ENCODE results near the gene ATP8A2. TPM values are rescaled to one million over a fixed set of nuclear protein-coding genes. Genes with fewer than 3 reads are reported as not detected.
"Not testable (repeated sequence)": the region's sequence is repeated elsewhere in the genome, so short reads cannot be mapped to it uniquely, and the experiment has no call there.

The ATP8A2 gene
- total RNA-seq, 1 donor from 2014 or later = 0.27 TPM

DNA sequence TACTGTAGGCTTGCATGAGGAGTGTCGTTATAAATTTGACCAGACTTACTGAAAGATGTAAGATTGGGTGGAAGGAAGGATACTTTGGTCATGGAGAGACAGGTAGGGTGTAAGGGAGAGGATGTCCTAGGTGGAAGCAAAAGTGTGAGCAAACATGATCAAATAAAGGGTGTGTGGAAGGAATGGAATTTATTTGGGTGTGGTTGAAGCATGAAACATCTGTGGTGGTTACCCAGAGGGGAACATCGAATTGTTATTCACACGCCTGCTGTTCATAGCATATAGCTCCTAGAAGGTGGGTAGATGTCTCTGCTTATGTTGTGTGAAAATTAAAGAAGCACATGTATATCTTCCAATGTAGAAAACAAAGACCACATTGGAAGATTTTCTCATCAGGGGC is 157.7 kb downstream of the ATP8A2 start:
- no peaks in the 10 kb centered on the region for H3K4me1 ChIP-seq
- H3K4me3 ChIP-seq = no peak overlapping the region
- TF ChIP-seq, protein P1, sequence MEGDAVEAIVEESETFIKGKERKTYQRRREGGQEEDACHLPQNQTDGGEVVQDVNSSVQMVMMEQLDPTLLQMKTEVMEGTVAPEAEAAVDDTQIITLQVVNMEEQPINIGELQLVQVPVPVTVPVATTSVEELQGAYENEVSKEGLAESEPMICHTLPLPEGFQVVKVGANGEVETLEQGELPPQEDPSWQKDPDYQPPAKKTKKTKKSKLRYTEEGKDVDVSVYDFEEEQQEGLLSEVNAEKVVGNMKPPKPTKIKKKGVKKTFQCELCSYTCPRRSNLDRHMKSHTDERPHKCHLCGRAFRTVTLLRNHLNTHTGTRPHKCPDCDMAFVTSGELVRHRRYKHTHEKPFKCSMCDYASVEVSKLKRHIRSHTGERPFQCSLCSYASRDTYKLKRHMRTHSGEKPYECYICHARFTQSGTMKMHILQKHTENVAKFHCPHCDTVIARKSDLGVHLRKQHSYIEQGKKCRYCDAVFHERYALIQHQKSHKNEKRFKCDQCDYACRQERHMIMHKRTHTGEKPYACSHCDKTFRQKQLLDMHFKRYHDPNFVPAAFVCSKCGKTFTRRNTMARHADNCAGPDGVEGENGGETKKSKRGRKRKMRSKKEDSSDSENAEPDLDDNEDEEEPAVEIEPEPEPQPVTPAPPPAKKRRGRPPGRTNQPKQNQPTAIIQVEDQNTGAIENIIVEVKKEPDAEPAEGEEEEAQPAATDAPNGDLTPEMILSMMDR (IDR thresholded peaks at IDR 0.05; ENCODE audit: borderline replicate concordance) = no peak
- peaks cover 24% of the 10 kb centered on the region for H3K9me3 ChIP-seq (replicated peaks)
- peaks cover 12% of the 10 kb centered on the region for H3K27me3 ChIP-seq (ENCODE audit: low read depth)
- no peak for DNase-seq
- H3K36me3 ChIP-seq = no peaks in the 10 kb centered on the region
- intact Hi-C loops (cut with micrococcal nuclease) = no loop called here
- no peak overlapping the region for H3K27ac ChIP-seq (replicated peaks)

DNA sequence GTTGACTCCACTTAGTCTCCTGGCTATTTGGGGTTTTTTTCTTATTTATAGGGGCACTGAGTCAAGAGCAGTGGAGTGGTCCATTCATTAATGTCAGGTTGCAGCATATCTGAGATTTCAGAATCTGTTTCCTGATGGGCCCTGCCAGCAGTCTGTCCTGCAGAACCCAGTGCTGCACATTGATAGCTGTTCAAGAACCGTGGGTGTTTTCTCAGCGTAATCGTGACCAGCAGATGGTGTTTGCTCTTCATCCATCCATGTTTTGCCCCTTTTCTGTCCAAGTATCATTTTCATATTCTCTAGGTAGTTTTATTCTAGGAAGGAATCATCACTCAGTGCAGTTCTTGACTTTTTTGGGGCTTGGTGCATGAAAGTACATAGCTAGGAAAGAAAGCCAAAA is 166.5 kb downstream of the ATP8A2 start:
- intact Hi-C loops (cut with micrococcal nuclease) = no loop called here
- Histone ChIP-seq H3K36me3 (no peaks in the 10 kb centered on the region), H3K27me3 (ENCODE audit: low read depth) (peaks cover 8% of the 10 kb centered on the region), H3K27ac (replicated peaks) (no peak overlapping the region), H3K4me3 (no peak overlapping the region), H3K9me3 (replicated peaks) (no peaks in the 10 kb centered on the region), H3K4me1 (no peaks in the 10 kb centered on the region)
- DNase-seq = no peak
- TF ChIP-seq, protein P1 (IDR thresholded peaks at IDR 0.05; ENCODE audit: borderline replicate concordance) = no peak

DNA sequence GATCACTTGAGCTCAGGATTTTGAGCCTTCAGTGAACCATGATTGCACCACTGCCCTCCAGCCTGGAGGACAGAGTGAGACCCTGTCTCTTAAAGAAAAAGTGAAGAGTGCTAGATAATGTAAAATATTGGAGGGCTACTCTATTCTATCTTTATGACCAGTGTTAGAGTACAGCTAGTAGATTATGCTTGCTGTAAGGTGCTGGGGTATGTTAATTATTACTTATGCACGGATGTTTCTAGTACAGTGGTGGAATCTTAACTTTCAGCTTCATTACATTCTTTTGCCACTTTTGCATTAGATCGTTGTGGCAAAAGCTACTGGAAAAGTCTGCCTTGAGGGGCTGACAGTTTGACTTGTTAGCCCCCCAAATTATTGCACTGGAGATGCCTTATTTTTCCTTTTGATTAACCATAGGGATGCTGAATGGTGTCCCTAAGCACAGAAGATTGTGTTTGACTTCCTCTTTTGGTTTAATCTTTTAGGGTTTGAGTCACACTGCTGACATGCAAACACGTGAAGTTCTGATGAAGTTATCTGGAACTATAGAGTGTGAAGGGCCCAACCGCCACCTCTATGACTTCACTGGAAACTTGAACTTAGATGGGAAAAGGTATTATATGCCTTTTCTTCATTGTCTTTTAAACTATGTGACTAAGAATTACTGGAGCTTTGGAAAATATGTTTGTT is 169.8 kb downstream of the ATP8A2 start:
- Histone ChIP-seq H3K36me3 (no peaks in the 10 kb centered on the region), H3K27ac (replicated peaks) (no peak overlapping the region), H3K9me3 (replicated peaks) (no peaks in the 10 kb centered on the region), H3K4me1 (no peaks in the 10 kb centered on the region), H3K27me3 (ENCODE audit: low read depth) (peaks cover 8% of the 10 kb centered on the region), H3K4me3 (no peak overlapping the region)
- intact Hi-C loops (cut with micrococcal nuclease) = no loop called here
- TF ChIP-seq, protein P1 (IDR thresholded peaks at IDR 0.05; ENCODE audit: borderline replicate concordance) = no peak
- DNase-seq = no peak

DNA sequence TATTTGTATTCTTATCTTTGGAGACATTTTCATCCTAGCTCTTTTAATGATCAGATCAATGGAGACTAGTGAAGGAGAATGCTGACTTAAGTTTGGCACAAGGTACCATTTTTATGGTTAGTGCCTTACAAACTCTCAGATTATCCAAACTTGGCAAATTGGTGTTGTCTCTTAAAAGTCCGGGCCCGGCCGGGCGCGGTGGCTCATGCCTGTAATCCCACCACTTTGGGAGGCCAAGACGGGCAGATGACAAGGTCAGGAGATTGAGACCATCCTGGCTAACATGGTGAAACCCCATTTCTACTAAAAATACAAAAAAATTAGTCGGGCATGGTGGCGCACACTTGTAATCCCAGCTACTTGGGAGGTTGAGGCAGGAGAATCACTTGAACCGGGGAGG is 177.2 kb downstream of the ATP8A2 start:
- H3K9me3 ChIP-seq (replicated peaks); H3K36me3 ChIP-seq; DNase-seq; H3K4me1 ChIP-seq; intact Hi-C loops (cut with micrococcal nuclease); H3K27ac ChIP-seq (replicated peaks); H3K4me3 ChIP-seq: not testable (repeated sequence)
- peaks cover 13% of the 10 kb centered on the region for H3K27me3 ChIP-seq (ENCODE audit: low read depth)

DNA sequence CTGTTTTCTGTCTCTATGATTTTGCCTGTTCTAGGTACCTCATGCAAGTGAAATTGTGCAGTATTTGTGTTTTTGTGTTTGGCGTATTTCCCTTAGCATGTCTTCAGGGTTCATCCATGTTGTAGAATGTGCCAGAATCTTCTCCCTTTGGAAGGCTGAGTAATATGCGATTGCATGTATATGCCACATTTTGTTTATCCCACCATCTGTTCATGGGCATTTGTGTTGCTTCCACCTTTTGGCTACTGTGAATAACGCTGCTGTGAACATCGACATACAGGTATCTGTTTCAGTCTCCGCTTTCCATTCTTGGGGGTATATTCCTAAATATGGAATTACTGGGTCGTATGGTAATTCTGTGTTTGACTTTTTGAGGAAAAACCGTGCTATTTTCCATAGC is 190.0 kb downstream of the ATP8A2 start:
- no peak for DNase-seq
- Histone ChIP-seq H3K36me3 (no peaks in the 10 kb centered on the region), H3K4me3 (no peak overlapping the region), H3K27me3 (ENCODE audit: low read depth) (peaks cover 32% of the 10 kb centered on the region), H3K4me1 (no peaks in the 10 kb centered on the region), H3K27ac (replicated peaks) (no peak overlapping the region), H3K9me3 (replicated peaks) (no peaks in the 10 kb centered on the region)
- intact Hi-C loops (cut with micrococcal nuclease) = no loop called here
- TF ChIP-seq, protein P1 (IDR thresholded peaks at IDR 0.05; ENCODE audit: borderline replicate concordance) = no peak

DNA sequence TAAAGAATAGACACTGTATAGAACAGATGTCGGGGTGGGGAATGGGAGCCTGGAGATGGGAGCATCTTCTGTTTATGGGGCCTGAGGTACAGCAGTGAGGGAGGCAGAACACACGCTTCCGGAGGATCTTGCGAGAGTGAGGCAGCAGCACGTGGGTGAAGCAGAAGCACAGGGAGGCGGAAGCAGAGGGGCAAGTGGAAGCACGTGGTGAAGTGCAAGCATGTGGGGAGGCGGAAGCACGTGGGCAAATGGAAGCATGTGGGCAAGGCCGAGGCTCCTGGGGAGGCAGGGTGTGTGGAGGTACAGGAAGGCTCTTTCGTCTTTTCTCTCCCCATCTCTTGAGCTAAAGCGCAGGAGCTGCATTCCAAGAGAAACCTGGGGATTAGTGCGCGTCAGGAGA is 198.4 kb downstream of the ATP8A2 start:
- H3K36me3 ChIP-seq = no peaks in the 10 kb centered on the region
- peaks cover 68% of the 10 kb centered on the region for H3K27me3 ChIP-seq (ENCODE audit: low read depth)
- intact Hi-C loops (cut with micrococcal nuclease) = loop anchor here (5.0 kb wide), 1 partner anchor 502 kb away; no protein-coding TSS in a partner anchor
- no peaks in the 10 kb centered on the region for H3K9me3 ChIP-seq (replicated peaks)
- TF ChIP-seq, protein P1 (IDR thresholded peaks at IDR 0.05; ENCODE audit: borderline replicate concordance) = no peak
- H3K4me3 ChIP-seq = no peak overlapping the region
- no peaks in the 10 kb centered on the region for H3K4me1 ChIP-seq
- no peak overlapping the region for H3K27ac ChIP-seq (replicated peaks)
- no peak for DNase-seq

Data from left ventricle myocardium inferior (tissue), 1 donor.